ENCODE results near the gene ZNF12. TPM values are rescaled to one million over a fixed set of nuclear protein-coding genes. Genes with fewer than 3 reads are reported as not detected.
A peak's percentile ranks its signal among the peaks of the same experiment; 100 is the strongest.
"Not testable (repeated sequence)": the region's sequence is repeated elsewhere in the genome, so short reads cannot be mapped to it uniquely, and the experiment has no call there.

ZNF12 gene
- total RNA-seq (2014; rRNA removed; shearing (Covaris generic); ENCODE audit: low replicate concordance), result 7.2 and 8.9 TPM in 2 replicates

DNA sequence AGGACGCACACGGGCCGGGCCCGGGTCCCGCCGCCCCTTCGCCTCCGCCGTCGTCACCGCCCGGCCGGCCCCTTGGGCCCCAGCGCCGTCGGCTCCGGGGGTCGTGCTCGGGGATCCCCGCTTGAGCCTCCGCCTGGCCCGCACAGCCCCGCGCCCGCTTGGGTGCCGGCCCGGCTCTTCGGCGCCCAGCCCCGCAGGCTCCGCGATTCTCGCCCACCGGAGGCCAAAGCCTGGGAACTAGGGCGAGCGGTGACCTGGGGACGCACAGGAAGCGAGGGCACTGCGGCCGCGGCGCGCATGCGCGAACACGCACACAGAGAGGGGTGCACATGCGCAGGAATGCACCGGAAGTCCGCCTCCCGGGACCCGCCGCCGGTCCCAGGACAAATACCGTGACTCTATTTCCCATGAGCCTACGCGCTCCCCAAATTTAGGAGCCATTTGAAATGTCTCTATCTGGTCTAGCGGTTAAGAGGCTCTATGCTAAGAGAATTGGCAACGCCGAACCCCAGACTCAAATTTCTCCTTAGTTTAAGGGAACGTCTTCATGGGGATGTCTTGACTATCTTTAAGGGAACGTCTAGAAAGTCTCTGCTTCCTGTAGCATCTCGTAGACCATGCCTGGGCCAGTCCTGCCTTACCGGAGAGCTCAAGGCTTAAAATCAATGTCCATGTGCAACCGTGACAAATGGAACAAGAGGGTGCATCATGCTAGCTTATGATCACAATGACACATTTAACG lies at the start of gene ZNF12:
TSS of gene ZNF12 (minus strand) at position 282 of the 742 bp plus-strand sequence. CDS start 1,774 bp downstream, outside the sequence.
- DNase-seq (ENCODE audit: low read depth), result peak; percentile 91
- in situ Hi-C loops (cut with HindIII; ENCODE audit: low pct_unique_long_range_greater_than_20kb, low sequenced_read_pairs), result no loop called here

DNA sequence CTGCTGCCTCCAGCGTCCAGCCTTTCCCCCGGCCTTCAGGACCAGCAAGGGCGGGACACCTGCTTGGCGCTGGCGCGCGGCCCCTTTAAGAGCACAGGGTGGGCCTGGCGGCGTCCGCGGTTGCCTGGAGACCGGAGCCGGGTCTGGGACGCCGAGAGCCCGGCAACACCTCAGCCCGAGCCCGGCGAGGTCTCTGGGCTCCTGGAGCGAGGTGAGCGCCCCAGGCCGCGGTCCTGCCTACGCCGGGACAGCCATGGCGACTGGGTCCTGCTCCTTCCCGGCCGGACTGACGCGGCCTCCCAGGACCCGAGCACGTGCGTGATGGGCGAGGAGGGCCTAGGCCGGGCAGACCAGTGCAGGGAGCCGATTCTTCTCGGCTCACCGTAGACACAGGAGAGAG lies 47.2 kb upstream of the ZNF12 start, which contains the start of gene RSPH10B2:
TSS of gene RSPH10B2 (plus strand) at position 140 of the 400 bp plus-strand sequence. CDS start 3,575 bp downstream, outside the sequence.
- in situ Hi-C loops (cut with HindIII; ENCODE audit: low pct_unique_long_range_greater_than_20kb, low sequenced_read_pairs); DNase-seq (ENCODE audit: low read depth): not testable (repeated sequence)

DNA sequence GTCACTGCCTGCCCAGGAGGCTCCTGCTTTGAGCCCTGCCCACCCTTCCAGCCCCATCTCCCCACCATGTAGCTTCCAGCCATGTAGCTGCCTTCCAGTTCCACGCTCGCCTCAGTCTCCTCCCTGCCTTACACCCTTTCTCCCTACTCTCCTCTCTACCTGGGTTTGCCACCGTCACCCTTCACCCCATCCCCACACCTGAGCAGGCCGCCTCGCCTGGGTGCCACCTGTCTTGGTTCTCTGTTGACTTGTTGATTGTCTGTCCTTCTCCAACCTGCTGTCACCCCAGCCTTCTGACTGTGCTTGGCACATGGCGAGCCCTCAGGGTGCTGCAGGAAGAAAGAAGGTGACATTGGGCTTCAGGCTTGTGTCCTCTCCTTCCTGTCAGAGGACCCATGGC lies 43.4 kb upstream of the ZNF12 start:
- in situ Hi-C loops (cut with HindIII; ENCODE audit: low pct_unique_long_range_greater_than_20kb, low sequenced_read_pairs); DNase-seq (ENCODE audit: low read depth): not testable (repeated sequence)

DNA sequence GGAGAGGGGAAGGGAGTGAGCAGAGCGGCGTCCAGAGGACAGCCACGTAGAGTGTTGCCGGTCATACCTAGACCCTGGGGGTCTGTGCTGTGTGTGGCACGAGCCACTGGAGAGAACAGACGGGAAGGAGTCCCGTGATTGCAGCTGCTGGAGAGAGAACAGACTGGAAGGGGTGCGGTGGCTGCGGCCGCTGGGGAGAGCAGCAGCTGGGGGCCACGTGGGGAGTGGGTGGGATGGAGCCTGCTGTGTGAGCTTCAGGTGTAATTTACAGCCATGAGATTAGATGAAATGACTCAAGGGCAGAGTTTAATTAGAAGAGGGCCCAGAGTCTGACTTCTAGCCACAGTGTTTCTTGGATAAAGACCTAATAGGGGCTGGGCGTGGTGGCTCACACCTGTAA lies 42.6 kb upstream of the ZNF12 start:
- in situ Hi-C loops (cut with HindIII; ENCODE audit: low pct_unique_long_range_greater_than_20kb, low sequenced_read_pairs); DNase-seq (ENCODE audit: low read depth): not testable (repeated sequence)

DNA sequence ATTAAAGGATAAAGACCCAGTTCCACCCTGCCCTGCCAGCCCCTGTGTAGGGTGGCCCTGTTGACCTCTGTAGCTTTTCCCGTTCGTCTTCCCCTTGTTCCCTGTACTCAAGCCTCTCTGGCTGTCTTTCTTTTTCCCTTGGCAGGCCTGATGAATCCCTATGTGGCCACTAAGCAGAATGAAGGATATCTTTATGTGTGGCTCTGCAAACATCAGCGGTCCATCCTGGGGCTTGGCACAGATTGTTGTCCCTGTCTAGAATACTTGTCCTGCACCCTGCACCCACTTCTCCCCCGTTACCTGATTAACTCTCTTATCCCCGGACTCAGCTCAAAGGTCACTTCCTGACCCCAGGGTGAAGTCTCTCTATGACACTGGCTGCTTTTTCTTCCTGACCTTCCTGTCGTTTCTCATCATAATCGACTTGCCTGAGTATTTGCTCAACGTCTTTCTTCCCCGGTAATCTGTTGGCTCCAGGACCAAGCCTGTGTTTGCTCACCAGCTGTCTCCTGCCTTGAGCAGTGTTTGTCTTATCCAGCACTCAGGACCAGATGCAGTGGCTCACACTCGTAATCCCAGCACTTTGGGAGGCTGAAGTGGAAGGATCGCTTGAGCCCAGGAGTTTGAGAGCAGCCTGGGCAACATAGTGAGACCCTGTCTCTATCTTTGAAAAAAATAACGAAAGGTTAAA lies 37.8 kb upstream of the ZNF12 start:
- DNase-seq (ENCODE audit: low read depth); in situ Hi-C loops (cut with HindIII; ENCODE audit: low pct_unique_long_range_greater_than_20kb, low sequenced_read_pairs): not testable (repeated sequence)

DNA sequence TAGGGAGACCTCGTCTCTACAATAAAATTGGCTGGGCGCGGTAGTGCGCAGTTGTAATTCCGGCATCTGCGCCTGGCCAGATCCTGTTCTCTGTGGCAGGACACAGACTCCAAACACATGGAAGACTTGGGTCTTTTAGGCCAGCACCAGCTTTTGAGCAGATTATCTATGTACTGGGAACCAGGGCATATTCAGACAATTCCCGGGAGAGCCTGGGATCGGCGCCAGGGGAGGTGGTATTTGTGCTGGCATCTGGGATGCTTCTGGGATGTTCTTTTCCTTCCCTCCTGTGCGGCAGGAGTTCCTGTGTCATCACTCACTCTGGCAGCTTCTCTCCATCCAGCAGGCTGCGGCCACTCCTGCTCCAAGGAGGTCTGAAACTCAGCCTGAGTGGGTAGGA lies 31.7 kb upstream of the ZNF12 start:
- in situ Hi-C loops (cut with HindIII; ENCODE audit: low pct_unique_long_range_greater_than_20kb, low sequenced_read_pairs); DNase-seq (ENCODE audit: low read depth): not testable (repeated sequence)

DNA sequence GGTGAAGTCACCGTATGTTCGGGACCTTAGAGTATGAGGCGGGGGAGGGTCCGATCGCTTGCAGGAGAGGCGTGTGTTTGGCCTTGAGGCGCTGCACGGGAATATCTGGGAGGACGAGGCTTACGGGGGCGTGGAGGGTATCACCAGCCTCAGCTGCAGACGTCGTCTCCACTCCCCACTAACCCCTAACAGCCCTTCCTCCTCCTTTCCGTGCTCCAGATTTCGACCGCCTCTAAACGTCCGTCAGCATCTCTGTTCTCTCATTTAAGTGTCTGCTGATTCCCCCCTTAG lies 23.5 kb upstream of the ZNF12 start:
- DNase-seq (ENCODE audit: low read depth), result peak; percentile 18
- in situ Hi-C loops (cut with HindIII; ENCODE audit: low pct_unique_long_range_greater_than_20kb, low sequenced_read_pairs), result no loop called here

DNA sequence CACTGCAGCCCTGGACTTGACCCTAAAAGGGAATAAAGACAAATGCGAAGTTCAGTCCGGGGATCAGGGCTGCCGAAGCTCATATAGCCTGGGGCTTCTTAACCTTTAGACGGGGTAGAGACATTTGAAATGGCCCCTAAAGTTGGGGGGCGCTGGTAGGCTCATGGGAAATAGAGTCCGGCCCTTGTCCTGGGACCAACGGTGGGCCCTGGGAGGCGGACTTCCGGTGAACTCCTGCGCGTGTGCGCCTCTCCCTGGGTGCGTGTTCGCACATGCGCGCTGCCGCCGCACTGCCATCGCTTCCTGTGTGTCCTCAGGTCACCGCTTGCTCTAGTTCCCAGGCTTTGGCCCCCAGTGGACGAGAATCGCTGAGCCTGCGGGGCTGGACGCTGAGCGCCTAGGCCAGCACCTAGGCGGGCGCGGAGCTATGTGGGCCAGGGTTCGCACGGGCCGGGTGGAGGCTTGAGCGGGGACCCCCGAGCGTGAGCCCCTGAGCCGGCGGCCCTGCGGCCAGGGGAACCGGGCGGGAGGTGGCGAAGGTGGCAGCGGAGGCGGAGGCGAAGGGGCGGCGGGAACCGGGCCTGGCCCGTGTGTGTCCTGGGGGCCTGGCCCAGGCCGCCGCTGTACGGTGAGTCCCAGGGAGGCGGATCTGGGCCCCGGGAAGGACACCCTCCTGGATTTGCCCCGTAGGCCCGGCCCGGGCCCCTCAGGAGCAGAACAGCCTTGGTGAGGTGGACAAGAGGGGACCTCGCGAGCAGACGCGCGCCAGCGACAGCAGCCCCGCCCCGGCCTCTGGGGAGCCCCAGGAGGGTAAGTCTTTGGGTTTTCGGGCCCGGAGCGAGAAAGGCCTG lies 23.0 kb upstream of the ZNF12 start:
- in situ Hi-C loops (cut with HindIII; ENCODE audit: low pct_unique_long_range_greater_than_20kb, low sequenced_read_pairs), result no loop called here
- peak; percentile 86 for DNase-seq (ENCODE audit: low read depth)

DNA sequence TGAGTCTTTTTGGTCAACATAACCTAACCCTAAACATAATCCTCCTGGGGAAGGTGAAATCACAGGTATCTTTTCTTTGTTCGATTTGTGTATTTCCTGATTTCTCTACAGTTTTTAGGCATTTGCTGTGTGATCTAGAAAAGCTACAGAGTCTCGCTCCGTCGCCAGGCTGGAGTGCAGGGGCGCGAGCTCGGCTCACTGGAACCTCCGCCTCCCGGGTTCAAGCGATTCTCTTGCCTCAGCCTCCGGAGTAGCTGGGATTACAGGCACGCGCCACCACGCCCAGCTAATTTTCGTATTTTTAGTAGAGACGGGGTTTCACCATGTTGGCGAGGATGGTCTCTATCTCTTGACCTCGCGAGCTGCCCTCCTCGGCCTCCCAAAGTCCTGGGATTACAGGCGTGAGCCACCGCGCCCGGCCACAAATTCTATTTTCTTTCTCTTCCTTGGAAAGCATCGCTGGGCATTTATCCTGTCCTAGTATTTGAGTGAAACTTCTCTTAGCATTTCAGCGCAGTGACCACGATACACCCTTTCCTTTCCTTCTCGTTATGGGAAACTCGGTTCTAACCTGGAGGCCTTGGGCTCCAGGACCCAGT lies 22.2 kb upstream of the ZNF12 start:
- in situ Hi-C loops (cut with HindIII; ENCODE audit: low pct_unique_long_range_greater_than_20kb, low sequenced_read_pairs), result not testable (repeated sequence)

DNA sequence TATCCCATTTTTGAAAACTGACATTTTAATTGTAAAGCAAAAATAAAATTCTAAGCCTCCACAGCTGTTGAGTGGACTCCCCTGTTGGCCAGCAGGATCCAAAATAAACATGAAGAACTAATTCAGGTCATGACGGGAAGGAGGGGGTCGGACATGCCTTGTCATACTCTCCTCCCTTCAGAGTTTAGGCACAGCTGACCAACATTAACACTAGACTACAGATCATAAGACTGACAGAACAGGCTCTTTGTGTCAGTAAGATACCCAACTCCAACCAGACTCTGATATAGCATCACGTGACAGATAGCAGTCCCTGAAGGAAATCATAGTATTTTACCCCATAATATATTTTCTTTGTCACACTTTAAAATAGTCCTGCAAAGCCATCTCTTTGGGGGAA lies 20.9 kb upstream of the ZNF12 start:
- DNase-seq (ENCODE audit: low read depth), result no peak
- in situ Hi-C loops (cut with HindIII; ENCODE audit: low pct_unique_long_range_greater_than_20kb, low sequenced_read_pairs), result no loop called here

More for the DNA sequence above, 22.2 kb upstream of the ZNF12 start:
- DNase-seq (ENCODE audit: low read depth), result not testable (repeated sequence)

DNA sequence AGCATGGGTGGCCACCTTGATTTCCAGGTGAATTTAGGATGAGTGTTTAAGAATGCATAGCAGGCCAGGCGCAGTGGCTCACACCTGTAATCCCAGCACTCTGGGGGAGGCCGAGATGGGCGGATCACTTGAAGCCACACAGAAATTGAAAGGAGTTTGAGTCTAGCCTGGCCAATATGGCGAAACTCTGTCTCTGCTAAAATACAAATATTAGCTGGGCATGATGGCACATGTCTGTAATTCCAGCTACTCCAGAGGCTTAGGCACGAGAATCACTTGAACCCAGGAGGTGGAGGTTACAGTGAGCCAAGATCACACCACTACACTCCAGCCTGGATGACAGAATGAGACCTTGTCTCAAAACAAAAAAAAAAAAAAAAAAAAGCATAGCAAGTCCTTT lies 19.6 kb upstream of the ZNF12 start:
- DNase-seq (ENCODE audit: low read depth); in situ Hi-C loops (cut with HindIII; ENCODE audit: low pct_unique_long_range_greater_than_20kb, low sequenced_read_pairs): not testable (repeated sequence)

DNA sequence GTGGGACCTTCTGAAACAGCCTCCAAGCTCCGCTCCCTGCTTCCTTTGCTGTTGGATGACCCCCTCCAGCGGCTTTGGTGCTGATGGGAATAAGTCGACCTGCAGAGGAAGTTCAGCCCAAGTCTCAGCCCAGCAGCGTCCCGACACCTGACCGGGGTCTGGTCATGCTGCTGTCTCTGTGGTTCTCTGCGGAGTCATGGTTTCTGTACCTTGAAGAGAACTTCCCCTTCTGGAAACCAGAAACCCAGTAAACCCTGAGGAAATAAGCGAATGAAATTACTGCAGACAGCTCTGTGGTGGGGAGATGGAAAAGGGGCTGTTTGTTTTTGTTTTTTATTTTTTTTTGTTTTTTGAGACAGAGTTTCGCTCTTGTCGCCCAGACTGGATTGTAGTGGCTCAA lies 18.3 kb upstream of the ZNF12 start:
- in situ Hi-C loops (cut with HindIII; ENCODE audit: low pct_unique_long_range_greater_than_20kb, low sequenced_read_pairs), result no loop called here
- no peak for DNase-seq (ENCODE audit: low read depth)

DNA sequence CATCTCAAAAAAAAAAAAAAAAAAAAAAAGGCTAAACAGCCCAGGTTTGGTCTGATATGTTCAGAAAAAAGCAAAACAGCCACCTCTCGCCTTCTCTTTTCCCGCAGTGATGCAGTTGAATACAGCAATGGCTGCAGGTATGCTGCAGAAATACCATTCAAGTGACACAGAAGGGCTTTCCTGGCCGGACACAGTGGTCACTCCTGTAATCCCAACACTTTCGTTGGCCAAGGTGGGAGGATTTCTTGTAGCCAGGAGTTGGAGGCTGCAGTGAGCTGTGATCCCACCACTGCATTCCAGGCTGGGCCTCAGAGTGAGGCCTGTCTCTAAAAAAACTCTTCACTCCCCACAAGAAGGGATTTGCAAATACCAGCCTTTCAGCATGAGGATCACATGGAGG lies 17.6 kb upstream of the ZNF12 start:
- DNase-seq (ENCODE audit: low read depth); in situ Hi-C loops (cut with HindIII; ENCODE audit: low pct_unique_long_range_greater_than_20kb, low sequenced_read_pairs): not testable (repeated sequence)

DNA sequence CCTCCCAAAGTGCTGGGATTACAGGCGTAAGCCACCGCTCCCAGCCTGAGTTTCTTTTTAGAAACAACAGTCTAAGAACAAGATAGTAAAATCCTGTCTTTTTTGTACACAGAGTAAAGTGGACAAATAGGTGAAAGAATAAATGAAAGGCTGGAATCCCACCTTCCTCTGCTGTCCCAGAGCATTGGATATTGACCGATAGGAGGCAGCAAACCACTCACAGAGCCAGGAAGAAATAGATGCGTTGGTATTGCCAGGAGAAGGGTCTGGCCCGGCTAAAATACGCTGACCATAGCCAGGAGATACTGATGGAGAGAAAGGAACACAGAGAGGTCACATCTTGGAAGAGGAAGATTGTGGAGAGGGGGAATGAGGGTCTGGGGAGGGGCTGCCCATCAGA lies 11.4 kb upstream of the ZNF12 start:
- in situ Hi-C loops (cut with HindIII; ENCODE audit: low pct_unique_long_range_greater_than_20kb, low sequenced_read_pairs), result no loop called here

DNA sequence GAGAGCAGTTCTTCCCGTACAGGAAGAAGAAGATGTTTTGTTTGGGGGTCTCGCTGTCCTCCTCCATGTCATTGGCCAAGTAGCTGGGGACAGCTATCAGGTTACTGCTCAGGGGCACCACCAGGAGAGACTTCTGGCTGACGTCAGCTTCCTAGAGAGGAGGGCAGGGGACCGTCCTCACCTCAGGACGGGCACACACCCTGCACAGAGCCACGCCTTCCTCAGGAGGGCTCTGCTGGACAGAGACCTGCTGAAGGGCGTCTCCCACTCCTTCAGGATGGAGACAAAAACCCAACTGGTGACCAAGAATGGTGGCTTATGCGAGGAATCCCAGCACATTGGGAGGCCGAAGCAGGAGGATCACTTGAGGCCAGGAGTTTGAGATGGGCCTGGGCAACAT lies 9.2 kb upstream of the ZNF12 start:
- in situ Hi-C loops (cut with HindIII; ENCODE audit: low pct_unique_long_range_greater_than_20kb, low sequenced_read_pairs), result not testable (repeated sequence)

More for the DNA sequence above, 11.4 kb upstream of the ZNF12 start:
- no peak for DNase-seq (ENCODE audit: low read depth)

DNA sequence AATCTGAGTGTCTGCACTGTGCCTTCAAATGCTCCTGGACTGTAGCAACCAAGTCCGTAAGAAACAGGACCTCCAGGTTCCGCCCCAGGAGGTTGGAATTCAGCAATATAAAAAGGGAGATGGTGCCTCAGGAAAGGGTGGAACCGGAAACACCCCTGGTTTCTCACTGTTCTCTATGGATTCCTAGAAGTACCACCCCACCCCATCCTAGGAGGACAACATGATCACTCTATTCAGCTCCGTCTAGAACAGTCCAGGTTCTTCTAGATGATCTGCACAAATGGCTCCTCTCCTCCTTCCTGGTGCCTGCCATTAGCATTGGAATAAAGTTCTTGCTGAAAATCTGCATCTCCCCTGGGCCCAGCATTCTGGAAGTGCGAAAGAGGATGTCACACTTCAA lies 7.6 kb upstream of the ZNF12 start:
- DNase-seq (ENCODE audit: low read depth), result no peak
- in situ Hi-C loops (cut with HindIII; ENCODE audit: low pct_unique_long_range_greater_than_20kb, low sequenced_read_pairs), result no loop called here

More for the DNA sequence above, 9.2 kb upstream of the ZNF12 start:
- DNase-seq (ENCODE audit: low read depth), result not testable (repeated sequence)

DNA sequence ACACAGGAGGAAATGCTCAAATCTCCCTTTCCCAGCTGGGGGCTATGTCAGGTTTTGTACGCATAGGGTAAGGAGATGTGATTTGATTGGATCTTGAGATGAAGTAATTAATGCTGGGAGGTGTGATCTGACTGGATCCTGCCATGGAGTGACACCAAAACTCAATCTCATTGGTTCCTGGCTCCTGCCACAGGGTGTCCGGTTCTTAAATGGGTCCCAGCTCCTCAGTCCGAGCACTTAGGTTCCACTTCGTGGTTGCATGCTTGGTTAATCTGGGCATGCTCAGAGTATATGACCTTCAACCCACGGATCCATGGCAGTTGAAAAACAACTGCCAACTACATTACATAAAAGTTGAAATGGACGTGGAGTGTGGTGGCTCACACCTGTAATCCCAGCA lies 3.1 kb upstream of the ZNF12 start:
- in situ Hi-C loops (cut with HindIII; ENCODE audit: low pct_unique_long_range_greater_than_20kb, low sequenced_read_pairs), result no loop called here
- no peak for DNase-seq (ENCODE audit: low read depth)

DNA sequence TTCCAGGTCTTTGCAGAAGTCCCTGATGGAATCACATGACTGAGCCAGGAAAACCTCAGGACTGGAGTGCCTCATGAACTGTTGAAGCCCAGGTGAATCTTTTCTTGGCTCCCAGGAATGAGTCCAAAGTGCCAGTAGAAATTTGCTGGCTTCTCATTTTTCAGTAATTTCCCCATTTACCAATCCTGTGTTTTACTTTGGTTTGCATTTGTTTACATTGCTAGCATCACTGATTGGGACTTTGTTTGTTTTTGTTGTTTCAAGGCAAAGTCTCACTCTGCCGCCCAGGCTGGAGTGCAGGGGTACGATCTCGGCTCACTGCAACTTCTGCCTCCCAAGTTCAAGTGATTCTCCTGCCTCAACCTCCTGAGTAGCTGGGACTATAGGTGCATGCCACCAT lies 1.6 kb upstream of the ZNF12 start:
- in situ Hi-C loops (cut with HindIII; ENCODE audit: low pct_unique_long_range_greater_than_20kb, low sequenced_read_pairs), result no loop called here

More for the DNA sequence above, 1.6 kb upstream of the ZNF12 start:
- DNase-seq (ENCODE audit: low read depth), result no peak

Measured in Caki2 (cell line).